ENCODE measurements around the gene GRIA3. TPM values are rescaled to one million over a fixed set of nuclear protein-coding genes. Genes with fewer than 3 reads are reported as not detected.
"Not testable (repeated sequence)": the region's sequence is repeated elsewhere in the genome, so short reads cannot be mapped to it uniquely, and the experiment has no call there.

Gene GRIA3
- total RNA-seq, 2 donors from 2014 or later = 0.34 to 0.90 TPM

- no peak for DNase-seq
- H3K27me3 Mint-ChIP-seq = no peaks in the 10 kb centered on the region
- no peak overlapping the region for H3K27ac Mint-ChIP-seq
- H3K9me3 ChIP-seq (ENCODE audit: control insufficient read depth, low read length, poor library complexity, severe bottlenecking) = no peaks in the 10 kb centered on the region
- H3K36me3 Mint-ChIP-seq (ENCODE audit: low read depth) = no peaks in the 10 kb centered on the region
- no peak overlapping the region for H3K4me3 Mint-ChIP-seq
- ATAC-seq = no peak
- no peaks in the 10 kb centered on the region for H3K4me1 Mint-ChIP-seq
Observed at GRCh38 chrX:123525123-123525725, 341.1 kb downstream of the GRIA3 start.

GRCh38 chrX:123530726-123531125 lies 346.6 kb downstream of the GRIA3 start:
- not testable (repeated sequence) for H3K27me3 Mint-ChIP-seq; H3K27ac Mint-ChIP-seq; DNase-seq; H3K9me3 ChIP-seq (ENCODE audit: control insufficient read depth, low read length, poor library complexity, severe bottlenecking); H3K36me3 Mint-ChIP-seq (ENCODE audit: low read depth); H3K4me1 Mint-ChIP-seq; H3K4me3 Mint-ChIP-seq; ATAC-seq
